Suprapubic skin (tissue), 4 donors: ENCODE results near the gene GLYATL1. TPM values are rescaled to one million over a fixed set of nuclear protein-coding genes. Genes with fewer than 3 reads are reported as not detected.
A peak's percentile ranks its signal among the peaks of the same experiment; 100 is the strongest.

Experiments used
- DNase-seq, 2 donors: peaks; one replicate each; pipeline ENCODE4 v3.0.0-alpha.2; 2019; ENCODE audit warnings: low spot score in 2 of 2
- H3K27ac ChIP-seq: fragments of 200-600 bp; sonication (generic); one replicate; pipeline ENCODE4 v1.5.1; 2019
- H3K27me3 ChIP-seq: fragments of 200-600 bp; sonication (generic); one replicate; pipeline ENCODE4 v1.5.1; 2019
- H3K36me3 ChIP-seq: fragments of 200-600 bp; sonication (generic); one replicate; pipeline ENCODE4 v1.5.1; 2019
- H3K4me1 ChIP-seq: fragments of 200-600 bp; sonication (generic); one replicate; pipeline ENCODE4 v1.5.1; 2019
- H3K4me3 ChIP-seq: fragments of 200-600 bp; sonication (generic); one replicate; pipeline ENCODE4 v1.5.1; 2019; ENCODE audit warnings: mild to moderate bottlenecking
- H3K9me3 ChIP-seq: fragments of 200-600 bp; sonication (generic); one replicate; pipeline ENCODE4 v1.5.1; 2019
- CTCF ChIP-seq, 2 donors: fragments of 200-600 bp in 1 of 2; fragments of 450-650 bp in 1 of 2; sonication (generic) in 1 of 2; IDR thresholded peaks; one replicate each; pipeline ENCODE4 v1.5.1; 2016 to 2019; ENCODE audit warnings: antibody characterized with exemption in 2 of 2, mild to moderate bottlenecking in 1 of 2, moderate library complexity in 1 of 2
- EP300 ChIP-seq: sonication (generic); formaldehyde crosslinking; IDR thresholded peaks from one replicate; pipeline ENCODE4 v1.6.1; 2017; ENCODE audit warnings: antibody characterized with exemption
- POLR2A ChIP-seq, 2 donors: fragments of 450-650 bp; IDR thresholded peaks; one replicate each; pipeline ENCODE4 v1.6.1; 2017; ENCODE audit warnings: antibody characterized with exemption in 2 of 2, mild to moderate bottlenecking in 2 of 2, moderate library complexity in 2 of 2
- POLR2AphosphoS5 ChIP-seq, 3 donors: sonication (generic); formaldehyde crosslinking; IDR thresholded peaks; one replicate each; pipeline ENCODE4 v1.6.1; 2017; ENCODE audit warnings: antibody characterized with exemption in 3 of 3
- WGBS: methylation state at CpG from one replicate; pipeline ENCODE4 v1.1.5; 2018; 5-methylcytosine and 5-hydroxymethylcytosine counted together
- total RNA-seq, 4 donors: library from RNA; depleted of rRNA; stranded (reverse); fragments of >200 nt; gene quantifications; one replicate each; pipeline ENCODE4 v1.1.0, GENCODE V29; 2016

The GLYATL1 gene
- total RNA-seq, 4 donors from 2014 or later, result 2.4 to 6.1 (median 3.5) TPM; not detected in 1

DNA sequence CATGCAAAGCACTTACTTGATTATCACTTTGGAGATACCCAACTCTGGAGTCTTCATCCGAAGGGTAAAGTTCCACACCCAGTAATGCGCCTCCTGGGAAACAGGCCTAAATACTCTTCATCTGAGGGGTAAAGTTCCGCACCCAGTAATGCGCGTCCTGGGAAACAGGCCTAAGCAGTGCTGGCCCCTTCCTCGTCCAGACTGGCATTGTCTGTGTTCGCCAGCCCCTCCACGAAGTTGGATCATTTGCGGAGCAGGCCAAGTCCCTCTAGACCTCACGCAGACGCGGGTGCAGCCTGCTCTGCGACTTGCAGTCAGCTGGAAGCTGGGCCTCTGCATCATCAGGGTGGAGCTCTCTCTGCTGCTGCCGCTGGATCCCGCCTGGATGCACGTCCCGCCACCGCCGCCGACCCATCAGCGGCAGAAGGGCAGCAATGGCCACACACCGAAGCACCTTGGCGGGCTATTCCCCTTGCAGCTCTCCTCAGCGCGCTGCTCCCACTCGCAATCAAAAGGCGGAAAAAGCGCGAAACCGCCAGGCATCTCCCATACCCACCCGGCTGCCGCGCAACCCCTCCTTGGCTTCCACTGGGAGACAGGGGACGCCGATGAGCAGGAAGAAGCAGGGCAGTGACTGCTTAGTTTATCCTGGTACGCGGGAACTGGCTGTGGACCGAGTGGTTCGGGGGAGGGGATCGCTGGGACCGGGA is 34.1 kb upstream of the GLYATL1 start:
- WGBS, result 35% methylated on average over 8 of the region's 41 CpGs
- Histone ChIP-seq H3K9me3 (no peaks in the 10 kb centered on the region), H3K36me3 (no peaks in the 10 kb centered on the region), H3K4me1 (peaks cover 13% of the 10 kb centered on the region), H3K27ac (no peak overlapping the region), H3K27me3 (peaks cover 8% of the 10 kb centered on the region), H3K4me3 (peak overlapping the region; percentile 46)
- no peak for DNase-seq
- TF ChIP-seq EP300 (no peak), POLR2AphosphoS5 (IDR thresholded peaks at IDR 0.05) (no peak), POLR2A (IDR thresholded peaks at IDR 0.05) (no peak), CTCF (IDR thresholded peaks at IDR 0.05) (no peak)

- H3K27me3 ChIP-seq, result peaks cover 8% of the 10 kb centered on the region
- DNase-seq, result no peak
- H3K36me3 ChIP-seq, result no peaks in the 10 kb centered on the region
- TF ChIP-seq POLR2AphosphoS5 (IDR thresholded peaks at IDR 0.05) (no peak), CTCF (IDR thresholded peaks at IDR 0.05) (peak in 1 of 2 donors; percentile 19)
- WGBS, result 9% methylated on average over 20 of the region's 33 CpGs
- no peak overlapping the region for H3K27ac ChIP-seq
- H3K4me3 ChIP-seq, result peak overlapping the region; percentile 46
- H3K4me1 ChIP-seq, result peaks cover 13% of the 10 kb centered on the region
- no peaks in the 10 kb centered on the region for H3K9me3 ChIP-seq
These were observed 33.4 kb upstream of the GLYATL1 start for GRCh38 chr11:58905721-58906547.

DNA sequence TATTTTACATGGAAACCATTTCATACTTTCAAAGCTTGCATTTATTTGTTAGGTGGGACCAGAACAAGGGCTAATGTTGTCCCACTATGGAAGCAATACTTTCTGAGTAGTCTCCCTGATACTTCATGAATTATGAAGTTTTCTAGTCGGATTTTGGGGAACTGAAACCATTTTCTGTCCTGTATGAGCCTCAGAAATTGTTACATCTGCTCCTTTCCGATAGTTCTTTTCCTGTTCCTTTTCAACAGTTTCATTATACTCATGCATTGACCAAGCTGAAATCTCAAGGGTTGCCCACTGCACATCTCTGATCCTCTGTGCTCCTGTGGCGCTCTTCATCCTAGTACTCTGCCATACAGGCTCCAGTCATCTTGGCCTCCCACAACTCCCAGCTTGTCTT is 31.5 kb upstream of the GLYATL1 start:
- Histone ChIP-seq H3K4me1 (peaks cover 13% of the 10 kb centered on the region), H3K4me3 (no peak overlapping the region), H3K27me3 (peaks cover 8% of the 10 kb centered on the region), H3K36me3 (no peaks in the 10 kb centered on the region), H3K27ac (no peak overlapping the region), H3K9me3 (no peaks in the 10 kb centered on the region)
- no peak for DNase-seq
- WGBS, result 89% methylated on average over 3 of the region's 3 CpGs
- TF ChIP-seq POLR2AphosphoS5 (IDR thresholded peaks at IDR 0.05), result no peak
- no peak for TF ChIP-seq EP300
- no peak for TF ChIP-seq POLR2A (IDR thresholded peaks at IDR 0.05)
- no peak for TF ChIP-seq CTCF (IDR thresholded peaks at IDR 0.05)

GRCh38 chr11:58912124-58912523 is 27.2 kb upstream of the GLYATL1 start:
- Histone ChIP-seq H3K9me3 (peaks cover 5% of the 10 kb centered on the region), H3K36me3 (no peaks in the 10 kb centered on the region), H3K4me1 (no peaks in the 10 kb centered on the region), H3K4me3 (no peak overlapping the region), H3K27me3 (no peaks in the 10 kb centered on the region), H3K27ac (no peak overlapping the region)
- no peak for TF ChIP-seq EP300
- no peak for TF ChIP-seq CTCF (IDR thresholded peaks at IDR 0.05)
- no peak for TF ChIP-seq POLR2AphosphoS5 (IDR thresholded peaks at IDR 0.05)
- no peak for TF ChIP-seq POLR2A (IDR thresholded peaks at IDR 0.05)
- DNase-seq, result no peak

GRCh38 chr11:58913685-58914084 is 25.6 kb upstream of the GLYATL1 start:
- no peak for TF ChIP-seq EP300
- TF ChIP-seq CTCF (IDR thresholded peaks at IDR 0.05), result no peak
- no peak for TF ChIP-seq POLR2A (IDR thresholded peaks at IDR 0.05)
- no peak for TF ChIP-seq POLR2AphosphoS5 (IDR thresholded peaks at IDR 0.05)
- DNase-seq, result no peak
- Histone ChIP-seq H3K27me3 (no peaks in the 10 kb centered on the region), H3K9me3 (peaks cover 18% of the 10 kb centered on the region), H3K27ac (no peak overlapping the region), H3K4me1 (no peaks in the 10 kb centered on the region), H3K36me3 (no peaks in the 10 kb centered on the region), H3K4me3 (no peak overlapping the region)
